Activated T-cell treated with anti-CD3 and anti-CD28 coated beads for 48 hours (primary cell): ENCODE results near the gene SHCBP1.

Experiments used
- DNase-seq: peaks from one replicate; pipeline ENCODE4 v3.0.0-alpha.2; 2020; ENCODE audit warnings: low read depth

SHCBP1 gene

GRCh38 chr16:46618516-46618915 lies 2.7 kb downstream of the SHCBP1 start:
- DNase-seq = no peak

- DNase-seq = no peak
Observed at GRCh38 chr16:46614006-46614405, 7.2 kb downstream of the SHCBP1 start.

- DNase-seq = no peak
Observed at GRCh38 chr16:46613352-46613751, 7.8 kb downstream of the SHCBP1 start.

- no peak for DNase-seq
Observed at GRCh38 chr16:46612121-46612520, 9.1 kb downstream of the SHCBP1 start.

- DNase-seq = no peak
Observed at GRCh38 chr16:46607529-46607928, 13.7 kb downstream of the SHCBP1 start.

GRCh38 chr16:46606231-46606630 lies 14.9 kb downstream of the SHCBP1 start:
- no peak for DNase-seq

GRCh38 chr16:46591257-46591656 lies 29.9 kb downstream of the SHCBP1 start:
- no peak for DNase-seq

- DNase-seq = no peak
Observed at GRCh38 chr16:46586011-46586577, 35.1 kb downstream of the SHCBP1 start.

GRCh38 chr16:46583036-46583435 lies 38.1 kb downstream of the SHCBP1 start:
- DNase-seq = no peak

- DNase-seq = no peak
Observed at GRCh38 chr16:46582313-46582712, 38.9 kb downstream of the SHCBP1 start.

- no peak for DNase-seq
Observed at GRCh38 chr16:46577988-46578579, 43.1 kb downstream of the SHCBP1 start.

GRCh38 chr16:46573834-46574159 lies 47.4 kb downstream of the SHCBP1 start:
- DNase-seq = no peak

- DNase-seq = no peak
Observed at GRCh38 chr16:46573008-46573833, 48.0 kb downstream of the SHCBP1 start.

GRCh38 chr16:46569231-46569735 lies 51.9 kb downstream of the SHCBP1 start:
- DNase-seq = no peak

GRCh38 chr16:46568472-46569230 lies 52.5 kb downstream of the SHCBP1 start:
- no peak for DNase-seq

GRCh38 chr16:46562979-46563378 lies 58.2 kb downstream of the SHCBP1 start:
- no peak for DNase-seq

GRCh38 chr16:46558018-46558417 lies 63.2 kb downstream of the SHCBP1 start:
- no peak for DNase-seq

- no peak for DNase-seq
Observed at GRCh38 chr16:46555951-46556350, 65.2 kb downstream of the SHCBP1 start.

- peak; percentile 41 for DNase-seq
Observed at GRCh38 chr16:46554435-46554834, 66.7 kb downstream of the SHCBP1 start.

- no peak for DNase-seq
Observed at GRCh38 chr16:46549477-46549876, 71.7 kb downstream of the SHCBP1 start.
